ENCODE data around the gene ITK. TPM values are rescaled to one million over a fixed set of nuclear protein-coding genes. Genes with fewer than 3 reads are reported as not detected.

ITK gene
- polyA plus RNA-seq, 1 donor (not counting 4 experiments of a cell fraction or from before 2014, with no cell fraction given) = not detected

DNA sequence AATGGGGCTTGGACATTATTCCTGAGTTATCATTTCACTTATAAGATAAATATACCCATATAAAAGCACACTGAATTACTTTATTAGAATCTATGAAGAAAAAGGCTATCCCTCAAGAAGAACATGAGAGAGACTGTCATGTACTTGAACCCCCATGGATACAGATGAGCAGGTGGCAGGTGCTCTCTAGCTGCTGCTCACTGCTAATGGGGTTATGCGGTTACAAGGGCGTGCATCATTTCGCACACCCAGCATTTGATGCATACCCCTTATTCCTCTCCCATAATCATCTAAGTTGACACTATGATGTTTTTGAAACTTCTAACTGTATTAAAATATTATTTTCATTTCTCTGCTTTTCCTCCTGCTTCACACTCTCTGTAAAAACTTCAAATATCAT, 16.4 kb downstream of the ITK start:
- Histone ChIP-seq H3K9me1 (ENCODE audit: control insufficient read depth, extremely low read depth, insufficient read depth, low read length) (no peaks in the 10 kb centered on the region), H3K9me3 (ENCODE audit: control insufficient read depth, low read depth, low read length) (no peaks in the 10 kb centered on the region), H4K20me1 (ENCODE audit: control insufficient read depth, extremely low read depth, insufficient read depth, low read length) (no peaks in the 10 kb centered on the region), H3K36me3 (ENCODE audit: control insufficient read depth in 2 of 2, extremely low read depth in 1 of 2, insufficient read depth in 2 of 2, low read length in 2 of 2) (no peaks in the 10 kb centered on the region), H3K4me1 (ENCODE audit: control insufficient read depth, extremely low read depth, insufficient read depth, low read length) (no peaks in the 10 kb centered on the region), H3K9ac (ENCODE audit: control insufficient read depth, extremely low read depth, insufficient read depth, low read length) (no peak overlapping the region), H2AFZ (ENCODE audit: control insufficient read depth, low read length) (no peak overlapping the region), H3K4me3 (ENCODE audit: control insufficient read depth in 2 of 3, extremely low read depth in 1 of 3, insufficient read depth in 2 of 3, low read depth in 1 of 3, low read length in 3 of 3) (no peak overlapping the region), H3K4me2 (ENCODE audit: control insufficient read depth, extremely low read depth, insufficient read depth, low read depth, low read length) (no peak overlapping the region), H3K27me3 (ENCODE audit: control insufficient read depth, extremely low read depth, insufficient read depth, low read length) (no peaks in the 10 kb centered on the region), H3K79me2 (ENCODE audit: control insufficient read depth, insufficient read depth, low read length) (no peaks in the 10 kb centered on the region), H3K27ac (ENCODE audit: control insufficient read depth, insufficient read depth, low read length) (no peak overlapping the region)
- dilution Hi-C loops (cut with MboI; ENCODE audit: extremely low pct_ligation_motif_present, low sequenced_read_pairs) = no loop called here
- TF ChIP-seq EZH2 (IDR thresholded peaks at IDR 0.05; ENCODE audit: low read length) = no peak
- TF ChIP-seq, protein P1, sequence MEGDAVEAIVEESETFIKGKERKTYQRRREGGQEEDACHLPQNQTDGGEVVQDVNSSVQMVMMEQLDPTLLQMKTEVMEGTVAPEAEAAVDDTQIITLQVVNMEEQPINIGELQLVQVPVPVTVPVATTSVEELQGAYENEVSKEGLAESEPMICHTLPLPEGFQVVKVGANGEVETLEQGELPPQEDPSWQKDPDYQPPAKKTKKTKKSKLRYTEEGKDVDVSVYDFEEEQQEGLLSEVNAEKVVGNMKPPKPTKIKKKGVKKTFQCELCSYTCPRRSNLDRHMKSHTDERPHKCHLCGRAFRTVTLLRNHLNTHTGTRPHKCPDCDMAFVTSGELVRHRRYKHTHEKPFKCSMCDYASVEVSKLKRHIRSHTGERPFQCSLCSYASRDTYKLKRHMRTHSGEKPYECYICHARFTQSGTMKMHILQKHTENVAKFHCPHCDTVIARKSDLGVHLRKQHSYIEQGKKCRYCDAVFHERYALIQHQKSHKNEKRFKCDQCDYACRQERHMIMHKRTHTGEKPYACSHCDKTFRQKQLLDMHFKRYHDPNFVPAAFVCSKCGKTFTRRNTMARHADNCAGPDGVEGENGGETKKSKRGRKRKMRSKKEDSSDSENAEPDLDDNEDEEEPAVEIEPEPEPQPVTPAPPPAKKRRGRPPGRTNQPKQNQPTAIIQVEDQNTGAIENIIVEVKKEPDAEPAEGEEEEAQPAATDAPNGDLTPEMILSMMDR (optimal IDR thresholded peaks at IDR 0.05 in 1 of 3, IDR thresholded peaks at IDR 0.05 in 1 of 3, conservative IDR thresholded peaks at IDR 0.05 in 1 of 3; ENCODE audit: extremely low read depth in 1 of 3, insufficient read depth in 2 of 3, low read length in 3 of 3) = no peak
- DNase-seq (ENCODE audit: low read depth, low spot score) (no peak), FAIRE-seq (no peak)

DNA sequence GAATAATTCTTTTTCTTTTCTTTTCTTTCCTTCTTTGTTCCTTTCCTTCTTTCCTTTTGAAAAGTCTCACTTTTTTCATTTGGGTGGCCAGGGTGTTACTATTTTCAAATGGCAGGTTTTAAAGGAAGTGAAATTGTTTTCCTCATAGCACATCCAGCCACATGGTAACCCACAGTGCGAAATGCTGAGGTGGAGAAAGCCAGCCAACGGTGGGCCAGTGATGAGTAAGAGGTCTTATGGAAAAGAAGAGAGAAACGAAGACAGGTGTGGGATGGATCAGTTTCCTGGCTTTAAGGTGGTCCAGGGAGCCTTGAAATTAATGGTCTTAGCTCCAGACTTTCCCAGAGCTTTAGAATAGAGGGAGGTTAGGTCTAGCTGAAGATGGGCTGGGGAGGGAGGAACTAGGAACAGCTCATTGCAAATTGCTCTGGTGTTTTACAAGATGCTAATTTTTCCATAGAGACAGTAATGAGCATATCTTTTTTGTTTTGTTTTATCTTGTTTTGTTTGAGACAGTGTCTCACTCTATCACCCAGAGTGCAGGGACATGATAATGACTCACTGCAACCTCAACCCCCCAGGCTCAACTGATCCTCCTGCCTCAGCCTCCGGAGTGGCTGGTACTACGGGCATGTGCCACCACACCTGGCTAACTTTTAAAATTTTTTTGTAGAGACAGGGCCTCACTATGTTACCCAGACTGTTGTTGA, 17.8 kb downstream of the ITK start:
- TF ChIP-seq, protein P1 (optimal IDR thresholded peaks at IDR 0.05 in 1 of 3, IDR thresholded peaks at IDR 0.05 in 1 of 3, conservative IDR thresholded peaks at IDR 0.05 in 1 of 3; ENCODE audit: extremely low read depth in 1 of 3, insufficient read depth in 2 of 3, low read length in 3 of 3) = no peak
- no peak for TF ChIP-seq EZH2 (IDR thresholded peaks at IDR 0.05; ENCODE audit: low read length)
- no peaks in the 10 kb centered on the region for H3K36me3 ChIP-seq (ENCODE audit: control insufficient read depth in 2 of 2, extremely low read depth in 1 of 2, insufficient read depth in 2 of 2, low read length in 2 of 2)
- DNase-seq (ENCODE audit: low read depth, low spot score) = no peak
- H2AFZ ChIP-seq (ENCODE audit: control insufficient read depth, low read length) = no peak overlapping the region
- H4K20me1 ChIP-seq (ENCODE audit: control insufficient read depth, extremely low read depth, insufficient read depth, low read length) = no peaks in the 10 kb centered on the region
- no peaks in the 10 kb centered on the region for H3K9me1 ChIP-seq (ENCODE audit: control insufficient read depth, extremely low read depth, insufficient read depth, low read length)
- H3K27ac ChIP-seq (ENCODE audit: control insufficient read depth, insufficient read depth, low read length) = no peak overlapping the region
- no peak overlapping the region for H3K4me2 ChIP-seq (ENCODE audit: control insufficient read depth, extremely low read depth, insufficient read depth, low read depth, low read length)
- no peaks in the 10 kb centered on the region for H3K9me3 ChIP-seq (ENCODE audit: control insufficient read depth, low read depth, low read length)
- no peaks in the 10 kb centered on the region for H3K79me2 ChIP-seq (ENCODE audit: control insufficient read depth, insufficient read depth, low read length)
- no peak for FAIRE-seq
- H3K4me1 ChIP-seq (ENCODE audit: control insufficient read depth, extremely low read depth, insufficient read depth, low read length) = no peaks in the 10 kb centered on the region
- no peaks in the 10 kb centered on the region for H3K27me3 ChIP-seq (ENCODE audit: control insufficient read depth, extremely low read depth, insufficient read depth, low read length)
- dilution Hi-C loops (cut with MboI; ENCODE audit: extremely low pct_ligation_motif_present, low sequenced_read_pairs) = no loop called here
- no peak overlapping the region for H3K4me3 ChIP-seq (ENCODE audit: control insufficient read depth in 2 of 3, extremely low read depth in 1 of 3, insufficient read depth in 2 of 3, low read depth in 1 of 3, low read length in 3 of 3)
- no peak overlapping the region for H3K9ac ChIP-seq (ENCODE audit: control insufficient read depth, extremely low read depth, insufficient read depth, low read length)
